Stimulated activated CD8-positive, alpha-beta memory T cell treated with anti-CD3 and anti-CD28 coated beads, Interleukin-4, amount 100 ng/mL, for 48 hours (primary cell): Measurements from ENCODE around the gene FAM117A.

Experiments
- DNase-seq: peaks from one replicate; pipeline ENCODE4 v3.0.0-alpha.2; 2020

FAM117A gene

GRCh38 chr17:49763735-49764558, at the start of gene FAM117A:
Gene FAM117A (minus strand): TSS chr17:49764131. CDS start chr17:49764087, 44 bp downstream.
- DNase-seq, result peak; percentile 96

GRCh38 chr17:49809056-49809455, 45.1 kb upstream of the FAM117A start:
- DNase-seq, result no peak

- DNase-seq, result no peak
These were observed 34.8 kb upstream of the FAM117A start for GRCh38 chr17:49798738-49799137.

GRCh38 chr17:49798182-49798581, 34.3 kb upstream of the FAM117A start:
- DNase-seq, result no peak

GRCh38 chr17:49795372-49795771, 31.4 kb upstream of the FAM117A start:
- no peak for DNase-seq

GRCh38 chr17:49793309-49793708, 29.4 kb upstream of the FAM117A start:
- no peak for DNase-seq

GRCh38 chr17:49789243-49789578, 25.3 kb upstream of the FAM117A start:
- DNase-seq, result no peak

- peak; percentile 98 for DNase-seq
These were observed 24.7 kb upstream of the FAM117A start, which contains the start of gene KAT7 for GRCh38 chr17:49788478-49789242. Gene KAT7 (plus strand): TSS chr17:49788681. CDS start chr17:49788835, 154 bp downstream.

- DNase-seq, result peak; percentile 41
These were observed 24.1 kb upstream of the FAM117A start for GRCh38 chr17:49787884-49788477.

- DNase-seq, result no peak
These were observed 20.7 kb upstream of the FAM117A start for GRCh38 chr17:49784636-49785035.

GRCh38 chr17:49783791-49784190, 19.9 kb upstream of the FAM117A start:
- DNase-seq, result no peak

GRCh38 chr17:49783071-49783715, 19.3 kb upstream of the FAM117A start:
- DNase-seq, result no peak

- DNase-seq, result no peak
These were observed 15.9 kb upstream of the FAM117A start for GRCh38 chr17:49779739-49780231.

GRCh38 chr17:49779156-49779738, 15.3 kb upstream of the FAM117A start:
- DNase-seq, result no peak

GRCh38 chr17:49777563-49777962, 13.6 kb upstream of the FAM117A start:
- DNase-seq, result no peak

GRCh38 chr17:49776551-49777300, 12.8 kb upstream of the FAM117A start:
- no peak for DNase-seq

GRCh38 chr17:49775546-49776260, 11.8 kb upstream of the FAM117A start:
- no peak for DNase-seq

- DNase-seq, result no peak
These were observed 3.1 kb upstream of the FAM117A start for GRCh38 chr17:49766918-49767530.

GRCh38 chr17:49764559-49765180, 739 bp upstream of the FAM117A start:
- DNase-seq, result no peak
